Activated CD4-positive, alpha-beta memory T cell treated with anti-CD3 and anti-CD28 coated beads, Interleukin-2, amount 10 ng/mL, durations not matched to agents 7 days and 5 days (primary cell): ENCODE measurements around the gene MYADM. TPM values are rescaled to one million over a fixed set of nuclear protein-coding genes. Genes with fewer than 3 reads are reported as not detected.

Source experiments
- CTCF ChIA-PET: fragments of 350-600 bp; sonication (Branson Sonifier 250); formaldehyde crosslinking; loops from one replicate; lab custom pipeline; 2021; ENCODE audit warnings: antibody characterized with exemption, inconsistent platforms; lab: Charles Lee
- POLR2A ChIA-PET: fragments of 350-600 bp; sonication (Branson Sonifier 250); formaldehyde crosslinking; loops from one replicate; lab custom pipeline; 2021; ENCODE audit warnings: antibody characterized with exemption; lab: Charles Lee
- DNase-seq: peaks from one replicate; pipeline ENCODE4 v3.0.0-alpha.2; 2020
- H3K27ac Mint-ChIP-seq: one replicate; pipeline ENCODE4 v1.8.0; 2021; ENCODE audit warnings: mild to moderate bottlenecking, mixed read lengths
- H3K27me3 Mint-ChIP-seq: one replicate; pipeline ENCODE4 v1.8.0; 2021; ENCODE audit warnings: mixed read lengths
- H3K36me3 Mint-ChIP-seq: one replicate; pipeline ENCODE4 v1.8.0; 2021; ENCODE audit warnings: low read depth, mixed read lengths
- H3K4me1 Mint-ChIP-seq: one replicate; pipeline ENCODE4 v1.8.0; 2021; ENCODE audit warnings: mixed read lengths
- H3K4me3 Mint-ChIP-seq: one replicate; pipeline ENCODE4 v1.8.0; 2021; ENCODE audit warnings: mild to moderate bottlenecking, mixed read lengths
- H3K9me3 Mint-ChIP-seq: one replicate; pipeline ENCODE4 v1.8.0; 2021; ENCODE audit warnings: mixed read lengths
- total RNA-seq, 2 experiments: library from RNA; stranded (reverse); gene quantifications; one replicate each; pipeline ENCODE4 v1.2.3, GENCODE V29; 2021

MYADM gene
- total RNA-seq, 2 experiments from 2014 or later, result 109 TPM

DNA sequence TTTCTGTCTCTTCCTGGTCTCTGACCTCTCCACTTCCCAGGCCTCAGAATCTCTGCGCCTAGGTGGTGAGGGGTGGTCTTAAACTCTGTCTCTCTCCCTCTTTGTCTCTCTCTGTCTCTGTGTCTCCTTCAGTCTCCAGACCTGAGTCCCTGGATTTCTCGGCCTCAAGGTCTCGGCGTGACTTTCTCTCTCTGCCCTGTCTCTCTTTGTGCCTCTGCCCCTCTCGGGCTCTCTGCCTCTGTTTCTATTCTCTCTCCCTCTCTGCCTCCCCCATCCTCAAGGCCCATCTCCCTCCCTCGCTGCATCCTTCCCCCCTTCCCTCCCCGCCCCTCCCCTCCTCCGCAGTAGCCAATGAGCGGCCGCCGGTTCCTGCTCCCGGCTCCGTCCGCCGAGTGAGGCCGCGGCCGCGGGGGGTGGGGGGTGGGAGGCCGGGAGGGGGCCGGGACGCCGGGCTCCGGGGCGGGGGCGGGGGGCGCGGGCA, 41.3 kb downstream of the MYADM start, which contains the start of gene CACNG7:
Gene CACNG7 (plus strand): TSS at position 344 of the 481 bp plus-strand sequence. CDS start 3,554 bp downstream, outside the sequence.
- DNase-seq, result no peak
- ChIA-PET CTCF (interaction anchor here (1.3 kb wide), 1 partner anchor 8 kb away, joined by 4 read pairs; no protein-coding TSS in a partner anchor), POLR2A (no interaction called here)
- H3K27me3 Mint-ChIP-seq, result peaks cover 64% of the 10 kb centered on the region
- H3K4me1 Mint-ChIP-seq, result peaks cover 38% of the 10 kb centered on the region
- no peaks in the 10 kb centered on the region for H3K9me3 Mint-ChIP-seq
- H3K27ac Mint-ChIP-seq, result no peak within 1 kb of the TSS
- no peaks in the 10 kb centered on the region for H3K36me3 Mint-ChIP-seq
- H3K4me3 Mint-ChIP-seq, result no peak within 1 kb of the TSS

DNA sequence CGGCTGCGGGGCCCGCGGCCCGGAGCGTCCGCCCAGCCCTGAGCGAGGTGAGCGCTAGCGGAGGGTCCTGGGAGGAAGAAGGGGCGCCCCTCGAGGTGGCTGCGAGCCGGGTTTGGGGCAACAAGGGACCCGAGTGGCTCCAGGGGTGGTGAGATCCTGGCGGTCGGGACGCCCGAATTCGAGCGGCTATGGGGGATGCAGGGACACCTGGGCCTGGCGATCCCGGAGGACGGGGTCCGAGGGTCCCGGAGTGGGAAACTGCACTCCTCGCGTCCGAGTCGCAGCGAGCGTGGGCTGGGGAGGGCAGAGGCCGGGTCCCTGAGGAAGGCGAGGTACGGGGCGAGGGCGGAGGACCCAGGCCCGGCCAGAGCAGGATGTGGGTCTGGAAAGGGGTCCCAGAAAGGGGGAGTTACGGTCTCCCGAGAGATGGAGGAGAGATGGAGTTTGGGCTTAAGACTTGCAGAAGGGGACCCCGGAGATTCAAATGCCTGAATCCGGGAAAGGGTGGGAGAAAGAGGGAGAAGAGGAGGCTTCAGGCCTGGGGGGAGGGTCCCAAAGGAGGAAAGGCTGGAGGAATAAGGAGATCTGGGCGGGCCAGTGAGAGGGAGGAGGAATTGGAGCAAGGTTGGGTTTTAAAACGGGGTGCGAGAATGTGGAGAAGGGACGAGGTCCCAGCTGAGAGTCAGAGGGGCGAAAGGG, 41.9 kb downstream of the MYADM start:
- CTCF ChIA-PET, result no interaction called here
- DNase-seq, result no peak
- Mint-ChIP-seq H3K9me3 (no peaks in the 10 kb centered on the region), H3K4me3 (no peak overlapping the region), H3K27ac (no peak overlapping the region), H3K27me3 (peaks cover 60% of the 10 kb centered on the region), H3K4me1 (peaks cover 32% of the 10 kb centered on the region), H3K36me3 (no peaks in the 10 kb centered on the region)
- POLR2A ChIA-PET, result no interaction called here

DNA sequence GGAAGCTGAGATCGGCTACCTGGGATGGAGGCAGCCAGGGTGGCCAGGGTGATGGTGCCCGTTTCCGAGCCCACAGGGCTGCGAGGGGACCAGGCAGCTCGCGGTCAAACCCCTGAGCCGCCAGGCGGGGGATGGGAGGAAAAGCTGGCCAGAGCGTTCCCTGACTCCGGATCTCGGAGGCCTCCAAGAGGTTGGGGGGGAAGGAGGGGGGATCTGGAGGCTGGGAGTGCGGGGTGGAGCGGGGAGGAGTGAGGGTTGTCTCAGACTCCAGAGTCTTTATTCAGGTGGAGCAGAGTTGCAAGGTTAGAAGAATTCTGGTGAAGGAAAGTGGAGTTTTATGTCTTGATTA, 42.5 kb downstream of the MYADM start:
- ChIA-PET POLR2A (no interaction called here), CTCF (no interaction called here)
- DNase-seq, result no peak
- no peaks in the 10 kb centered on the region for H3K9me3 Mint-ChIP-seq
- peaks cover 27% of the 10 kb centered on the region for H3K4me1 Mint-ChIP-seq
- H3K36me3 Mint-ChIP-seq, result no peaks in the 10 kb centered on the region
- H3K27me3 Mint-ChIP-seq, result peaks cover 55% of the 10 kb centered on the region
- H3K27ac Mint-ChIP-seq, result no peak overlapping the region
- H3K4me3 Mint-ChIP-seq, result no peak overlapping the region

DNA sequence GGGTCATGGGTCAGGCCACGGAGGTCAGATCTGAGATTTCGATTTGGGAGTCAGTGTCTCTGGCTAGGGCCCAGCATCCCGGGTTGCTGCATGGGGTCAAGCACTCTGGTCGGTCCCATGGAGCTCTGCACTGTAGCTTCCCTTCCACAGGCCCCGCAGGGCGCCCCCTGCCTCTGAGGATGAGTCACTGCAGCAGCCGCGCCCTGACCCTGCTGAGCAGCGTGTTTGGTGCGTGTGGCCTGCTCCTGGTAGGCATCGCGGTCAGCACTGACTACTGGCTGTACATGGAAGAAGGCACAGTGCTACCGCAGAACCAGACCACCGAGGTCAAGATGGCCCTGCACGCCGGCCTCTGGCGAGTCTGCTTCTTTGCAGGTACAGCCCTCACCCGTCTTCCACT, 45.0 kb downstream of the MYADM start:
- H3K4me3 Mint-ChIP-seq, result no peak overlapping the region
- H3K27me3 Mint-ChIP-seq, result peaks cover 35% of the 10 kb centered on the region
- peaks cover 8% of the 10 kb centered on the region for H3K4me1 Mint-ChIP-seq
- ChIA-PET CTCF (interaction anchor here (0.9 to 1.2 kb wide), 2 partner anchors 59 to 111 kb away, joined by 4 to 7 read pairs; no protein-coding TSS in a partner anchor), POLR2A (no interaction called here)
- H3K9me3 Mint-ChIP-seq, result no peaks in the 10 kb centered on the region
- no peaks in the 10 kb centered on the region for H3K36me3 Mint-ChIP-seq
- peak; percentile 19 for DNase-seq
- no peak overlapping the region for H3K27ac Mint-ChIP-seq

DNA sequence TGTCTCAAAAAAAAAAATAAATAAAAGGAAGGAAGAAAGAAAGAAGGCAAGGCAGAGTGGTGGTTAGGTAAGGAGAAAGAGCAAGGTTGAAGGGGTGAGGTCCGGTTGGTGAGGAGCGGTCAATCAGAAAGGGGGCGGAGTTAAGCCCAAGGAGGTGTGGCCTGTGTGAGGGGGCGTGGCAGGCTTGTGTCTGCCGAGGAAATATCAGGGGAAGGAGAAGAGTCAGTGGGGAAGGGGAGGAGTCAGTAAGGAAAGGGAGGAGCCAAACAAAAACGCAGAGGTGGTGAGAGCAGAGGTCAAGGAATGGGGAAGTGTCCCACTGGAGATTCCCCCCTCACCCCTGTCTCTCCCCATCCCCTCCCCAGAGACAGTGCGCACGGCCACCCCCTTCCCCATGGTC, 47.3 kb downstream of the MYADM start:
- H3K4me1 Mint-ChIP-seq, result no peaks in the 10 kb centered on the region
- H3K27me3 Mint-ChIP-seq, result peaks cover 17% of the 10 kb centered on the region
- no peak overlapping the region for H3K4me3 Mint-ChIP-seq
- ChIA-PET CTCF (no interaction called here), POLR2A (no interaction called here)
- H3K27ac Mint-ChIP-seq, result no peak overlapping the region
- no peak for DNase-seq
- H3K36me3 Mint-ChIP-seq, result no peaks in the 10 kb centered on the region
- H3K9me3 Mint-ChIP-seq, result no peaks in the 10 kb centered on the region

DNA sequence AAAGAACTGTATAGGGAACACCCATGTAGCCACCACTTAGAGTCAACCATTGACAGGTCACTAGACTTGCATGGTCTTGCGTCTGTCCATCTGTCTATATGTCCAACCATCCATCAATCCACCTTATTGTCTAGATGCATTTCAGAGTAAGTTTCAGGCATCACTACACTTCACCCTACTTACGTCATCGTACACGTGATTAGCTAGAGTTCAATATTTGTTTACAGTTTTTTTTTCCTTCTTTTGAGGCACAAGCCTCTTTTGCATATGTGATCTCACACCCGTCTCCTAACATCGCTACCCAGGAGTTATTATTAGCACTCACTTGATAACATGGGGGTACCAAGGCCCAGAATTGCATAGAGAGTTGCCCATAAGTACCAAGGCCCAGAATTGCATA, 48.3 kb downstream of the MYADM start:
- peaks cover 7% of the 10 kb centered on the region for H3K27me3 Mint-ChIP-seq
- CTCF ChIA-PET, result no interaction called here
- POLR2A ChIA-PET, result no interaction called here

DNA sequence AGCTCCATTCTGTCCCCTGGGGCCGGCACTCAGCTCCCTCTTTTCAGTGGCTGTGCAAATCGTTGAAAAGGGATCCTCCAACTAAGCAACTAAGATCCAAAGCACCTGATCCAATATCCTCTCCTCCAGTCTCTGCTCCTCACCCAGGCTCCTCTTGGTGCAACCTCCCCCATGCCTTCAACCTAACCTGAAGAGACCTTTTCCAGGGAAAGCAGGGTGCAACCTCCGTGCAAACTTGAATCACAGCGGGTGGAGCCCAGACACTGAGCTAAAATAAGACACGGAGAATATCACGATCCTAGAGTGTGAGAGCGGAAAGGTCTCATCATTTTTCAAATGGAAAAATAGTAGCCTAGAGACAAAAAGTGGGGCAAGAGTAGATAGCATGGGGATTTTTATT, 49.7 kb downstream of the MYADM start:
- Mint-ChIP-seq H3K4me1 (no peaks in the 10 kb centered on the region), H3K36me3 (no peaks in the 10 kb centered on the region), H3K27me3 (no peaks in the 10 kb centered on the region), H3K27ac (no peak overlapping the region), H3K9me3 (no peaks in the 10 kb centered on the region), H3K4me3 (no peak overlapping the region)
- CTCF ChIA-PET, result interaction anchor here (1.4 kb wide), 1 partner anchor 9 kb away, joined by 4 read pairs; no protein-coding TSS in a partner anchor
- POLR2A ChIA-PET, result no interaction called here
- no peak for DNase-seq

More for the DNA sequence above, 48.3 kb downstream of the MYADM start:
- Mint-ChIP-seq H3K9me3 (no peaks in the 10 kb centered on the region), H3K27ac (no peak overlapping the region), H3K36me3 (no peaks in the 10 kb centered on the region), H3K4me3 (no peak overlapping the region), H3K4me1 (no peaks in the 10 kb centered on the region)
- no peak for DNase-seq

Other genes with a start within 250 kb of the MYADM start
- gene DPRX, start 235.9 kb upstream of the MYADM start, total RNA-seq, result not detected
- gene NLRP12, start 43.6 kb upstream of the MYADM start, total RNA-seq, result under 1 TPM in 1 of 2 experiments, not detected in 1; 0.08 TPM
- not detected for gene PRKCG, start 14.3 kb downstream of the MYADM start, total RNA-seq
- not detected for gene CACNG7, start 41.4 kb downstream of the MYADM start, total RNA-seq
- gene CACNG8, start 95.1 kb downstream of the MYADM start, total RNA-seq, result under 1 TPM in 1 of 2 experiments, not detected in 1; 0.05 TPM
- not detected for gene CACNG6, start 123.8 kb downstream of the MYADM start, total RNA-seq
- gene VSTM1, start 196.0 kb downstream of the MYADM start, total RNA-seq, result not detected
- gene TARM1, start 213.5 kb downstream of the MYADM start, total RNA-seq, result not detected
- under 1 TPM in 1 of 2 experiments, not detected in 1; 0.40 TPM for gene OSCAR, start 232.9 kb downstream of the MYADM start, total RNA-seq
- 100 to 1,000 TPM; 115 to 116 TPM for gene NDUFA3, start 235.0 kb downstream of the MYADM start, total RNA-seq
- gene TFPT, start 247.8 kb downstream of the MYADM start, total RNA-seq, result 10 to 100 TPM; 44.4 to 47.1 TPM
- 10 to 100 TPM; 53.5 to 55.0 TPM for gene PRPF31, start 247.9 kb downstream of the MYADM start, total RNA-seq